Breast epithelium (tissue), 3 donors: ENCODE data around the gene FZD7.

Experiments
- CTCF ChIP-seq, 3 donors: fragments of 450-650 bp; IDR thresholded peaks; one replicate each; pipeline ENCODE4 v1.5.1; 2016 to 2017; ENCODE audit warnings: antibody characterized with exemption in 3 of 3, mild to moderate bottlenecking in 3 of 3, moderate library complexity in 3 of 3
- POLR2A ChIP-seq: fragments of 450-650 bp; IDR thresholded peaks from one replicate; pipeline ENCODE4 v1.6.1; 2016; ENCODE audit warnings: antibody characterized with exemption, mild to moderate bottlenecking, moderate library complexity

GRCh38 chr2:202036601-202037037 lies 3.0 kb downstream of the FZD7 start:
- TF ChIP-seq CTCF (IDR thresholded peaks at IDR 0.05) (no peak), POLR2A (no peak)
